Suprapubic skin (tissue), 4 donors: ENCODE results near the gene MSRB3.

Source experiments
- POLR2A ChIP-seq, 2 donors: fragments of 450-650 bp; IDR thresholded peaks; one replicate each; pipeline ENCODE4 v1.6.1; 2017; ENCODE audit warnings: antibody characterized with exemption in 2 of 2, mild to moderate bottlenecking in 2 of 2, moderate library complexity in 2 of 2
- POLR2AphosphoS5 ChIP-seq, 3 donors: sonication (generic); formaldehyde crosslinking; IDR thresholded peaks; one replicate each; pipeline ENCODE4 v1.6.1; 2017; ENCODE audit warnings: antibody characterized with exemption in 3 of 3
- TF ChIP-seq, protein P1 (sequence below), 2 donors: fragments of 200-600 bp in 1 of 2; fragments of 450-650 bp in 1 of 2; sonication (generic) in 1 of 2; IDR thresholded peaks; one replicate each; pipeline ENCODE4 v1.5.1; 2016 to 2019; ENCODE audit warnings: antibody characterized with exemption in 2 of 2, mild to moderate bottlenecking in 1 of 2, moderate library complexity in 1 of 2

DNA sequence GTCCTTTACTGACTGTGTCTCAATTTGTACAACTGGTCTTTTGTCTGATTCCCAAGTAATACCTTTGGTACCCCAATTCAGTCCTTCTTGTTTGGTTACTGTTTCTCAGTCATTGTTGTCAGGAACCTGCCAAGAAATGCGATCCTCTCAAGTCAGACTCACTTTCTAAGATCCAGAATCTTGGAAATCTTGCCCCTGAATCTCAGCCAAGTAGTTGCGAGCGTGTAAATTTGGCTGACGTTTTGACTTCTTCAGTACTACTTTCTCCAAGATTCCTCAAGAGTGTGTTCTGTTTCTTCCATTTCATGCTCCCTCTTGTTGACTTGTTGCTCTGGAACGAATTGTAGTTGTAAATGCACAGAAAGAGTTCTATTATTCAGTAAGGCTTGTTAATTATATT lies 114.0 kb downstream of the MSRB3 start:
- TF ChIP-seq POLR2A (IDR thresholded peaks at IDR 0.05) (no peak), POLR2AphosphoS5 (IDR thresholded peaks at IDR 0.05) (no peak)
- TF ChIP-seq, protein P1, sequence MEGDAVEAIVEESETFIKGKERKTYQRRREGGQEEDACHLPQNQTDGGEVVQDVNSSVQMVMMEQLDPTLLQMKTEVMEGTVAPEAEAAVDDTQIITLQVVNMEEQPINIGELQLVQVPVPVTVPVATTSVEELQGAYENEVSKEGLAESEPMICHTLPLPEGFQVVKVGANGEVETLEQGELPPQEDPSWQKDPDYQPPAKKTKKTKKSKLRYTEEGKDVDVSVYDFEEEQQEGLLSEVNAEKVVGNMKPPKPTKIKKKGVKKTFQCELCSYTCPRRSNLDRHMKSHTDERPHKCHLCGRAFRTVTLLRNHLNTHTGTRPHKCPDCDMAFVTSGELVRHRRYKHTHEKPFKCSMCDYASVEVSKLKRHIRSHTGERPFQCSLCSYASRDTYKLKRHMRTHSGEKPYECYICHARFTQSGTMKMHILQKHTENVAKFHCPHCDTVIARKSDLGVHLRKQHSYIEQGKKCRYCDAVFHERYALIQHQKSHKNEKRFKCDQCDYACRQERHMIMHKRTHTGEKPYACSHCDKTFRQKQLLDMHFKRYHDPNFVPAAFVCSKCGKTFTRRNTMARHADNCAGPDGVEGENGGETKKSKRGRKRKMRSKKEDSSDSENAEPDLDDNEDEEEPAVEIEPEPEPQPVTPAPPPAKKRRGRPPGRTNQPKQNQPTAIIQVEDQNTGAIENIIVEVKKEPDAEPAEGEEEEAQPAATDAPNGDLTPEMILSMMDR (IDR thresholded peaks at IDR 0.05), result no peak
